Fibroblast of lung (primary cell): ENCODE data around the gene TAGLN2.

Experiments used
- EZH2 ChIP-seq: IDR thresholded peaks from 2 replicates; pipeline ENCODE4 v1.5.1; 2012; ENCODE audit warnings: low read length, control low read depth, mild to moderate bottlenecking; ENCODE audit errors: missing control alignments
- TF ChIP-seq, protein P1 (sequence below), 2 donors: IDR thresholded peaks in 1 of 2; conservative IDR thresholded peaks in 1 of 2; 1 replicate in 1 of 2; 2 replicates in 1 of 2; pipeline ENCODE4 v1.5.1; 2011 to 2012; ENCODE audit warnings: low read length in 2 of 2, control low read depth in 1 of 2, inconsistent platforms in 1 of 2, low read depth in 1 of 2, mild to moderate bottlenecking in 1 of 2

- no peak for TF ChIP-seq EZH2
- TF ChIP-seq, protein P1, sequence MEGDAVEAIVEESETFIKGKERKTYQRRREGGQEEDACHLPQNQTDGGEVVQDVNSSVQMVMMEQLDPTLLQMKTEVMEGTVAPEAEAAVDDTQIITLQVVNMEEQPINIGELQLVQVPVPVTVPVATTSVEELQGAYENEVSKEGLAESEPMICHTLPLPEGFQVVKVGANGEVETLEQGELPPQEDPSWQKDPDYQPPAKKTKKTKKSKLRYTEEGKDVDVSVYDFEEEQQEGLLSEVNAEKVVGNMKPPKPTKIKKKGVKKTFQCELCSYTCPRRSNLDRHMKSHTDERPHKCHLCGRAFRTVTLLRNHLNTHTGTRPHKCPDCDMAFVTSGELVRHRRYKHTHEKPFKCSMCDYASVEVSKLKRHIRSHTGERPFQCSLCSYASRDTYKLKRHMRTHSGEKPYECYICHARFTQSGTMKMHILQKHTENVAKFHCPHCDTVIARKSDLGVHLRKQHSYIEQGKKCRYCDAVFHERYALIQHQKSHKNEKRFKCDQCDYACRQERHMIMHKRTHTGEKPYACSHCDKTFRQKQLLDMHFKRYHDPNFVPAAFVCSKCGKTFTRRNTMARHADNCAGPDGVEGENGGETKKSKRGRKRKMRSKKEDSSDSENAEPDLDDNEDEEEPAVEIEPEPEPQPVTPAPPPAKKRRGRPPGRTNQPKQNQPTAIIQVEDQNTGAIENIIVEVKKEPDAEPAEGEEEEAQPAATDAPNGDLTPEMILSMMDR (conservative IDR thresholded peaks at IDR 0.05 in 1 of 2, IDR thresholded peaks at IDR 0.05 in 1 of 2; ENCODE audit: low read depth in 1 of 2, low read length in 2 of 2), result no peak
Measured at GRCh38 chr1:159958719-159959380, 33.5 kb upstream of the TAGLN2 start.
